HG02610 (cell line): ENCODE data around the gene FLNA.
A peak's percentile ranks its signal among the peaks of the same experiment; 100 is the strongest.
"Not testable (repeated sequence)": the region's sequence is repeated elsewhere in the genome, so short reads cannot be mapped to it uniquely, and the experiment has no call there.

Experiments
- ATAC-seq: cut with Tn5 transposase; IDR thresholded peaks from one replicate; pipeline ENCODE4 v1.9.1; 2021; ENCODE audit warnings: mild to moderate bottlenecking, moderate library complexity; ENCODE audit not compliant: unreplicated experiment

Gene FLNA, protein sequence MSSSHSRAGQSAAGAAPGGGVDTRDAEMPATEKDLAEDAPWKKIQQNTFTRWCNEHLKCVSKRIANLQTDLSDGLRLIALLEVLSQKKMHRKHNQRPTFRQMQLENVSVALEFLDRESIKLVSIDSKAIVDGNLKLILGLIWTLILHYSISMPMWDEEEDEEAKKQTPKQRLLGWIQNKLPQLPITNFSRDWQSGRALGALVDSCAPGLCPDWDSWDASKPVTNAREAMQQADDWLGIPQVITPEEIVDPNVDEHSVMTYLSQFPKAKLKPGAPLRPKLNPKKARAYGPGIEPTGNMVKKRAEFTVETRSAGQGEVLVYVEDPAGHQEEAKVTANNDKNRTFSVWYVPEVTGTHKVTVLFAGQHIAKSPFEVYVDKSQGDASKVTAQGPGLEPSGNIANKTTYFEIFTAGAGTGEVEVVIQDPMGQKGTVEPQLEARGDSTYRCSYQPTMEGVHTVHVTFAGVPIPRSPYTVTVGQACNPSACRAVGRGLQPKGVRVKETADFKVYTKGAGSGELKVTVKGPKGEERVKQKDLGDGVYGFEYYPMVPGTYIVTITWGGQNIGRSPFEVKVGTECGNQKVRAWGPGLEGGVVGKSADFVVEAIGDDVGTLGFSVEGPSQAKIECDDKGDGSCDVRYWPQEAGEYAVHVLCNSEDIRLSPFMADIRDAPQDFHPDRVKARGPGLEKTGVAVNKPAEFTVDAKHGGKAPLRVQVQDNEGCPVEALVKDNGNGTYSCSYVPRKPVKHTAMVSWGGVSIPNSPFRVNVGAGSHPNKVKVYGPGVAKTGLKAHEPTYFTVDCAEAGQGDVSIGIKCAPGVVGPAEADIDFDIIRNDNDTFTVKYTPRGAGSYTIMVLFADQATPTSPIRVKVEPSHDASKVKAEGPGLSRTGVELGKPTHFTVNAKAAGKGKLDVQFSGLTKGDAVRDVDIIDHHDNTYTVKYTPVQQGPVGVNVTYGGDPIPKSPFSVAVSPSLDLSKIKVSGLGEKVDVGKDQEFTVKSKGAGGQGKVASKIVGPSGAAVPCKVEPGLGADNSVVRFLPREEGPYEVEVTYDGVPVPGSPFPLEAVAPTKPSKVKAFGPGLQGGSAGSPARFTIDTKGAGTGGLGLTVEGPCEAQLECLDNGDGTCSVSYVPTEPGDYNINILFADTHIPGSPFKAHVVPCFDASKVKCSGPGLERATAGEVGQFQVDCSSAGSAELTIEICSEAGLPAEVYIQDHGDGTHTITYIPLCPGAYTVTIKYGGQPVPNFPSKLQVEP (N-terminal part only)

GRCh38 chrX:154374313-154375155 lies at the start of gene FLNA:
Gene FLNA, minus strand, starts transcription at chrX:154374634. Its CDS starts 3,389 bp downstream, at chrX:154371245.
- ATAC-seq = no peak

GRCh38 chrX:154420402-154420756 lies 45.9 kb upstream of the FLNA start:
- ATAC-seq = no peak

GRCh38 chrX:154419688-154420401 lies 45.4 kb upstream of the FLNA start:
- ATAC-seq = no peak

- no peak for ATAC-seq
These were observed 44.8 kb upstream of the FLNA start for GRCh38 chrX:154419189-154419588.

DNA sequence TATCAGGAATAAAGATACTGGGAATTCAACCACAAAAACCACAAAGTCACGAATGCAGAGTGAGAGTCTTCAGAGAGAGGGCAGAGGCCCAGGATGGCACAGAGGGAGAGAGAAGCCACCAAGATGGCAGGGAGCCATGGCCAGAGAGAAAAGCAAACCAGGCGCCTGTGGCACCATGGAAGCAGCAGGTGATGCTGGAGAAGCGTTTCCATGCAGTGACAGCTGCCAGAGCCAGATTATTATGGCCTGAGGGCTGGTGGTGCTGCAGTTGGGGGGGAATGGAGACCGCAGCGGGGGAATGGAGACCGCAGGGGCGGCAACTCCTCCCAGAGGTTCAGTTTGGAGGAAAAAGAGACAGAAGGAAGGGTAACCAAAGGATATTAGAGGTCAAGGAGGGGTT lies 42.7 kb upstream of the FLNA start:
- no peak for ATAC-seq

DNA sequence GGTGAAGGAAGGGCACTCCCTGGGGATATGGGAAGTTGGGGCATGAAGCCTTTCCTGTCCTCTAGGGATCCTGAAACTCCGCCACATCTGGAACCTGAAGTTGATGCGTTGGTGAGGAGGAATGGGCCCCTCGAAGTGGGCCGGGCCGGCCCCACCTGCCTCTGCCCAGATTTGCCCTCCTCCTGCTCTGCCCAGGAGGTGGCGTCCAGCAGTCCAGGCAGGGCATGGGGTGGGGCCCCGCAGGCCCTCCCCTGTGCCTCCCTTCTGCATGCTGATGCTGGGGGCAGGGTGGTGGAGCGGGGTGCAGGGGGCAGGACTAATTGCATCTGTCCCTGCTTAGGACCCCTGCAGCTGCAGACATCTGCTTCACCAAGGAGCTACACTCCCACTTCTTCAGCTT lies 38.7 kb upstream of the FLNA start:
- ATAC-seq = no peak

- no peak for ATAC-seq
These were observed 38.0 kb upstream of the FLNA start for GRCh38 chrX:154412468-154412867.

GRCh38 chrX:154411981-154412340 lies 37.5 kb upstream of the FLNA start:
- peak; percentile 41 for ATAC-seq

DNA sequence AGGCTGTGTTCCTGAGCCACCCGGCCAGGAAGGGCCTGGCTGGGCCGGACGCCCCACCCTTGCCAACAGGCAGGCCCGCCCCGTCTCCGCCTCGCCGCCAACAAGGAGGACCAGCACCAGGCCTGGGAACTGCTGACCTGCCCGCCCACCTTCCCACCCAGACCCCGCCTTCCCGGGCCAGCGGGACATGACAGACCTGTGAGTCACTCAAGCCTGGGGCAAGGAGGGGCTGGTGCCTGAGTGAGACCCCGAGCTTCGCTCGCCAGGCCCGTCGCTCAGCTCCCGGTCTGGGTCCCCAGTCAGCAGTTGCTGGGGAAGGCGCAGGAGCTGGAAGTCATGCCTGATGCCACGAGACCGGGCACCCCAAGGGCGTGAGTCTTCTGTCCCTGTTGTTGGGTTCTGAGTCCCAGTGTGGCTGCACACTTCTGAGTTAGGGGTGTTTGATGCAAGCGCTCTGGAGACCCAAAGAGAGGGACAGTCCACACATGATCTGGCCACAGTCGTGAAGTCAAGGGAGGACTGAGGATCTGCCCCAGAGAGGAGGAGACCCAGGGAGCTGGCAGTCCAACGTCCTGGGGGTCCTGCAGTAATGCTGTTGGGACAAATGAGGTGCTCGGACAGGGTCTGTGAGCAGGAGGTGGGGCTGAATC lies 34.9 kb upstream of the FLNA start, which contains the start of gene DNASE1L1:
TSS of gene DNASE1L1 (minus strand) at position 33 of the 650 bp plus-strand sequence. CDS start 3,686 bp downstream, outside the sequence.
- peak; percentile 60 for ATAC-seq

GRCh38 chrX:154408659-154409221 lies 34.3 kb upstream of the FLNA start:
- ATAC-seq = peak; percentile 10

- no peak for ATAC-seq
These were observed 30.3 kb upstream of the FLNA start for GRCh38 chrX:154404625-154405192.

DNA sequence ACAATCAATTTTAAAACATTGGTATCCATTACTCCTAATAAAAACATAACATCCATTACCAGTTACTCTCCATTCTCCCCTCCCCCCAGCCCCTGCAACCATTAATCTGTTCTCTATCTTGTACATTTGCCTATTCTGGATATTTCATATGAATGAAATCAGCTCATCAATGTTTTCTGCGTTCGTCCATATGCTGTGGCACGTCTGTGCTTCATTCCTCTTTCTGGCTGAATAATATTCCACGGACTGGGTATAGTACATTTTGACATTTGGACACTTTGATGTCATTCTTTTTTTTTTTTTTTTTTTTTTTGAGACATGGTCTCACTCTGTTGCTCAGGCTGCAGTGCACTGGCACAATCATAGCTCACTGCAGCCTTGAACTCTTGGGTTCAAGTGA lies 29.4 kb upstream of the FLNA start:
- ATAC-seq = no peak

DNA sequence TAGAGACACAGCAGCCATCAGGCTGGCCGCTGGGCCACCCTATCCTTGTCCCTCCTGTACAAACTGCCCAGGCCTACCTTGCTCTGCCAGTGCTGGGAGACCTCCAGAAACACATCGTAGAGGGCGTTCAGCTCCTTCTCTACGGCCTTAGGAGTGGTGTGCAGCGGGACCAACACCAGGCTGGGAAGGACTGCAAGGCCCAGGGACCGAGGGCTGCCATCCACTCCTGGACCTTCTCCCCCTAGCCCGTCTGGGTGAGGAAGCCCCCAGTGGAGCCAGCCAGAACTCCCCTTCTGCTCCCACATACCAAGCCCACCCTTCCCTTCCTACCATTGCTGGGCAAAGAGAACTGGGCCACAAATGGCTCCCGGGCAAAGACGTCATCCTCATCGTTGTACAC lies 28.8 kb upstream of the FLNA start:
- ATAC-seq = no peak

DNA sequence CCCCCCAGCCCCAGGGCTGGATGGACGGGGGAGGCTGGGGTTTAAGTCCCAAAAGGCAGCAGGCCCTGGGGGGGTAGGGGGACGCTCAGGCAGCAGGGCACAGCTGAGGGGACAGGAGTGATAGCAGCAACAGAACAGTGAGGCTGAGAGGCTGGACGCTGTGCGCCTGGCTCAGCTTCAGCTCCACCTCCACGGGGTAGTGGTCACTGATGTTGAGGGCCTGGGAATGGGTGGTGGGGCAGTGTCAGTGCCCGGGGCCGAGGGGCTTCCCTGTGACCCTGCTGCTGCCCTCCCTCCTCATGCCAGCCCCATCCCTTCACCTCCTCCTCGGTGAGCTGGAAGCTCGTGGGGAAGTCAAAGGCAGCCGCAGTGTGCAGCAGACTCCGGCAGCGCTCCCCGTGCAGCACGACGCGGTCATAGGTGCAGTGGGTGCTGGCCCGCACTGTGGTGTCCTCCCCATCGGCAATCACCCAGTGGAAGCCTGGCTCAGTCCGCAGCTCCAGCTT lies 28.2 kb upstream of the FLNA start:
- no peak for ATAC-seq

DNA sequence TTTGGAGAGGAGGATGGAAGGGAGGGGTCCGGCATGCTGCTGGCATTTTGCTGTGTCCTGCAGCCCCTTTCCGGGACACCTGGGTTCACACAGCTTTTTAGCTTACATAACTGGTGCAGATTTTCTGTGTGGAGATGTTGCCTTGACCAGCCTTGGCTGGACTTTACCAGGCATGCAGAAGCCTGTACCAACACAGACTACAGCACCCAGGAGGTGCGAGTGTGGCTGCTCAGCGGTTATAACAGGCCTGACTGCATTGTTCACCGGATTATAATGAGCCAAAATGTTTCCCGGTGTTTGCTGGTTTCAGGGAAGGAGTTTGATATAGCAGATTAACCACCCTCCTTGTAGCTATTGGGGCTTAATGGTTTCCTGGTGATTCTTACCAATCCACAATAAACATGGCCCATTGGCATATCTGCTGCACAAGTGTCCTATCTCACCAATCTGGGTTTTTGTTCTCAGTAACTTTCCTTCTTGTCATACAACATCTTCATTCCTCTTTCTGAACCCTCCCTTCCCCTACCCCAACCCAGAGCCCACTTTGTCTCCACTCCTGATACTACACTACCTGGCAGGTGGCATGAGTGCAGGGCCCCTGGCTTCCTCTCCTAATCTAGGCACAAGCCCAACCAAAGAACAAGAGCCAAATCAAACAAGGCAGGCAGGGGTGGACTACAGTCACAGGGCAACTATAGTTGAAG lies 27.6 kb upstream of the FLNA start:
- no peak for ATAC-seq

DNA sequence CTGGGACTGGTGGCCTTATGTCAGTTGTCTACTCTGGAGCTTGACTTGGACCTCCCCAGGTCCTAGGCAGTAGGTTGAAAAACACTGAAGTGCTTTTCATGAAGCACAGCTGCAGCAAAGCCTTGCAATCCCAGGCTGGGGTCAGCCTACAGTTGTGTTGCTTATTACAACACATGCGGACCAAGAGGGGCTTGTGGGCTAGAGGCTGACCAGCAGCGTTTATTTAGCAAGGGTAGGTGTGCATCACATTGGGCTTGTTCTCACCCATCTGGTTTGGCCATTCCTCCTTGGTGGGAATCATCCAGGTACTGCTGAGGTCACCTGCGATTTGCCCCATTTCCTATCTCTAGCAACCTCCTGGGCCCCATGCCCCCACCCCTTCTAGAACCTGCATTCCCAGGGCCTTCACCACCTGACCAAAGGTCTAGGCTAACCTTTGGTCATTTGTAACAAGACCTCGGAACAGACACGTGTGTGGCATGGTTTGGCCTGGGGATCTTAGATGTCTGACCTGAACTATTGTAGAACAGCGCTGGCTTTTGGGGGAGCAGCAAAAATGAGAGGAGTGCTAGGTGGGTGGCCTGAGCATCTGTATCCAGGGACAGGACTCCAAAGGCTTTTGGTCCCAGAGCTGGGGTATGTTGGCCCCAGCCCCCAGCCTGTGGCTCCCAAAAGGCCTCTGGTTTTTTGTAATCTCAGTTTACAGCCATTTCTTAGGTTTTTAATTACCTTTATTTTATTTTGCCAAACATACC lies 26.8 kb upstream of the FLNA start:
- ATAC-seq = no peak

GRCh38 chrX:154400369-154400817 lies 26.0 kb upstream of the FLNA start:
- ATAC-seq = not testable (repeated sequence)
